GM21528 (cell line): ENCODE data around the gene ITGAL.
"Not testable (repeated sequence)": the region's sequence is repeated elsewhere in the genome, so short reads cannot be mapped to it uniquely, and the experiment has no call there.

Experiments
- ATAC-seq: cut with Tn5 transposase; IDR thresholded peaks from one replicate; pipeline ENCODE4 v1.9.1; 2021; ENCODE audit warnings: mild to moderate bottlenecking, moderate library complexity; ENCODE audit not compliant: unreplicated experiment, low FRiP score

ITGAL gene

DNA sequence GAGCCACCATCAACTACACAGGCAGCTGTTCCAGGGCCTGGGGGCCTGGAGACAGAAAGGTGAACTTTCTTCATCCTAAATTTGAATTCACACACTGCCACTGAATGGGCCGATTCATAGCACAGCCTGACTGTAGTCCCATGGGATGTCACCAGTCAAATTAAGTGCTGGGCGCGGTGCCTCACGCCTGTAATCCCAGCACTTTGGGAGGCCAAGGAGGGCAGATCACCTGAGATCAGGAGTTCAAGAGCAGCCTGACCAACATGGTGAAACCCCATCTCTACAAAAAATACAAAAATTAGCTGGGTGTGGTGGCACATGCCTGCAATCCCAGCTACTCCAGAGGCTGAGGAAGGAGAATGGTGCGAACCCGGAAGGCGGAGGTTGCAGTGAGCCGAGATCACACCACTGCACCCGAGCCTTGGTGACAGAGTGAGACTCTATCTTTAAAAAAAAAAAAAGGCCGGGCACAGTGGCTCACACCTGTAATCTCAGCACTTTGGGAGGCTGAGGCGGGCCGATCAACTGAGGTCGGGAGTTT lies 67.5 kb downstream of the ITGAL start:
- not testable (repeated sequence) for ATAC-seq

DNA sequence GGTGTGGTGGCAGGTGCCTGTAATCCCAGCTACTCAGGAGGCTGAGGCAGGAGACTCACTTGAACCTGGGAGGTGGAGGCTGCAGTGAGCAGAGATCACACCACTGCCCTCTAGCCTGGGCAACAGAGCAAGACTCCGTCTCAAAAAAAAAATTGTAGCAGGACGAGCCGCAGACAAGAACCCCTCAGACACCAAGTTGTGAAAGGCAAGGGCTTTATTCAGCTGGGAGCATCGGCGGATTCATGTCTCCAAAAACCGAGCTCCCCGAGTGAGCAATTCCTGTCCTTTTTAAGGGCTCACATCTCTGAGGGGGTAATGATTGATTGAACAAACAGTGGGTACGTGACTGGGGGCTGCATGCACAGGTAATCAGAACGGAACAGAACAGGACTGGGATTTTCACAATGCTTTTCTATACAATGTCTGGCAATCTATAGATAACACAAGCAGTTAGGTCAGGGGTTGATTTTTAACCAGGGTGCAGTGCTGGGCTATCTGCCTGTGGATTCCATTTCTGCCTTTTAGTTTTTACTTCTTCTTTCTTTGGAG lies 68.4 kb downstream of the ITGAL start:
- ATAC-seq = not testable (repeated sequence)

DNA sequence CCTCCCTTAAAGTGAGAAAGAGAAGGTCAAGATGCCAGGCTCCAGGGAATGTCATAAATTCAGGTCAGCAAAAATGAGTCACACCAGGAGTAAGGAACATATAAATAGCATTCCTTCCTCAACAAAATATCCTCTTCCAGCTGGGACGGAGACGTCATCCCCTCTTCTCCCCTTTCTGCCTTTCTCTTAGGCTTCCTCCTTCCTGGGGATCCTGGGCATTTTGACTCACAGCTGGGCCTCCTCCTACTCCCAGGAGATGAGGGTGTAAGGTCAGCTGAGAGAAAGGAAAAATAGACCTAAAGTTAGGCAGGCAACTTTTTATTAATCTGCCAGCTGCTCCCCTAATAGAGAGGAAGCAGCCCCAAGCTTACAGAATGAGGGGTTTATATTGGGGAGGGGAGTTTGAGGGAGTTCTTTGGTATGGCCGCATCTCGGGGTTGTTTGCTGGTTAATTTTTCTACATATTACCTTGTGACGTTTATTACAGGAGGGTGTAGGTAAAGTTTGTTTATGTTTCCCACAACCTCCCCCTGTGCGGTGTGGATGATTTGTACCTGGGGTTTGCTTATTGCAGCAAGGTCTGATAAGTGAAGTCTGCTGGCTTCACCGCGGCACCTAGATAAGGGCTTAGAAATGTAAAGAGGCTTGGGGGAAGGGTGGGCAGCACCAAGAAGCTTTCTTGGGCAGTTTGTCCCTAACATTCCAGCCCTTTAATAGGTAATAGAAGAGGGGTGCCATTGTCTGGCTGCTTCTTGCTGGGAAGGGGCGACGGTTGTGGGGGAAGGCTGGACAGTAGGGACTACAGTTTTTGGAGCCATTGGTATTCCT lies 69.2 kb downstream of the ITGAL start:
- no peak for ATAC-seq

DNA sequence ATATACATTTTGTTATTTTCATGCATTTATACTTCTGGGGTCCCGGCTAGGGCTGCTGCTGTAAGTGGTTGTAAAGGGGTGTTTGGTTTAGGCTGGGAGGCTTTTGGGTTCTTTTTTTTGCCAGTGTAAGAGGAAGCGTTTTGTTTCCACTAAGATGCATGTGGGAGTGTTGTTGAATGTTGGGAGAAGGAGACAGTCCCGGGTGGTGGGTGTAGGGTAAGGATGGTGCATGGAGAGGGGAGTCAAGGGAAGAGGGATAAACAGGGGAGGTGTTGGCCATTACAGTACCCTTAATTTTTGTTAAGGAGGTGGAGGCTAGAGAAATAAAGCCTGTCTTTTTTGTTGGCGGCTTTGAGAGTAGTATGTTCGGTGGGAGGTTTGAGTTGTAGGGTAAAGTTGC lies 70.5 kb downstream of the ITGAL start:
- no peak for ATAC-seq

DNA sequence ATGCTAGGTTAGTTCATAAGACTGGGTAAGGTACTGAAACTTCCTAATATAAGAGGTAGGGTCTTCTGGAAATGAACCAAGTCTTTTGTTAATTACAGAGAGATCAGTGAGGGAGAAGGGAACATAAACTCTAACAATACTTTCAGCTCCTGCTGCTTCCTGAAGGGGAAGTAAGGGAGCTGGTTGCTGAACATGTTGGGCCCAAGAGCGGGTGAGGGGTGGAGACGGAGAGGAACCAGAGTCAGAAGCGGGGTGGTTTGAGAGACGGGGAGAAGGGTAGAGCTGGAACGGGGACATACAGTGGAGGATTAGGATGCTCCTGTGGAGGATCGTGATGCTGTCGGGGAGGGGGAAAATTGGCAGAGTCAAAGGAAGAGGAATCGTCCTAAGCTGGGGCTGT lies 73.6 kb downstream of the ITGAL start:
- ATAC-seq = no peak

DNA sequence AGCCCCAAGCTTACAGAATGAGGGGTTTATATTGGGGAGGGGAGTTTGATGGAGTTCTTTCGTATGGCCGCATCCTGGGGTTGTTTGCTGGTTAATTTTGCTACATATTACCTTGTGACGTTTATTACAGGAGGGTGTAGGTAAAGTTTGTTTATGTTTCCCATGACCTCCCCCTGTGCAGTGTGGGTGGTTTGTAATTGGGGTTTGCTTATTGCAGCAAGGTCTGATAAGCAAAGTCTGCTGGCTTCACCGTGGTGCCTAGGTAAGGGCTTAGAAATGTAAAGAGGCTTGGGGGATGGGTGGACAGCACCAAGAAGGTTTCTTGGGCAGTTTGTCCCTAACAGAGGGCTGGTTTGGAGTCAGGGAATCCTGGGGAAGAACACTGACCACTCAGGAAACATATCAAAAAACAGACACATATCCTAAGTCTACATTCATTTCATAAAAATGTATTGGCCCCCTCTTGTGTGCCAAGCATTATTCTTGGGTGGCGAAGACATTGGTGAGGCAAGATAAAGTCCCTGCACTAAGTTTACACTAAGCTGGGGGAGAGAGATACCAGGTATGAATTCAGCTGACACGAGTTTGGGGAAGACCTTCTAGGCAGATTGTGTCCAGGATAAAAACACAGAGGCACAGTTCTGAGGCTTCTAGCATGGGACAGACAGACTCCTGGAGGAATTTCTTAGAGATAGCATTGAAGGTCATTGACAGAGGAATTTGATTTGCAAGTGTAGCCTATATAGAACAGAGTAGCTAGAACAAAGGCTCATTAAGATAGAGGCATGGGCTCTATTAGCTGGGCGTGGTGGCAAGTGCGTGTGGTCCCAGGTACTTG lies 76.1 kb downstream of the ITGAL start:
- ATAC-seq = no peak

DNA sequence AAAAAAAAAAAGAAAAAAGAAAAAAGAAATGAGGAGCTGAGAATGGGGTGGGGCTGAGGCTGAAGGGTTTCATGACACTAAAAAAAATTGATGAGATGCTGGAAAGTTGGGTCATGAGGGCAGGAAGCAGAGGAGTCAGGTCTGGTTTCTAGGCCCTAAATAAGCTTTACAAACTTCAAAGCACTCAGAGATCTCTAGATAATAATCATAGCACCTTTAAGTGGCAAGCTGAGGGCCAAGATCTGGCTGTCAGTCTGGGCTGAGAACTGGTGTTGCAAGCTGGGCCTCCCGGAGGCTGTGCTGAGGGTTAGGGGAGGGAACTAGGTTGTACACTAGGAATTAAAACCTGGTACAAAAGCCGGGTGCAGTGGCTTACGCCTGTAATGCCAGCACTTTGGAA lies 79.2 kb downstream of the ITGAL start:
- no peak for ATAC-seq

DNA sequence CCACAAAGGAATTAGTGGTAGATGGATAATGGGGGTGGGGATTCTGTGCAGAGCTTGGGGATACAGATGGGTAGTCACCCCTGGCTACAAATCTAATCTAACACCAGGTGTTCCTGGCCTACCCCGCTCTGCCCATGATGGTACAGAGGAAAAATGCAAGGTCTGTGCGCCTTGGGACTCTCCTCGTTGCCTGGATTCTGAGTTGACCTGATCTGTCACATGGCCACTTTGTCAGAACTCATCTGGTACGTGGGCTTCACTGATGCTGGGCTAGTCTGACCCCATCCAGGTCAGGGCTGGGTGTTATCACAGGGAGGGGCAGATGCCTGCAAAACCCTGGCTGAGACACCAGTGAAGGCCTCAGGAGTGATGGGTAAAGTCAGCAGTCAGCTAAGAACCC lies 80.4 kb downstream of the ITGAL start:
- no peak for ATAC-seq

DNA sequence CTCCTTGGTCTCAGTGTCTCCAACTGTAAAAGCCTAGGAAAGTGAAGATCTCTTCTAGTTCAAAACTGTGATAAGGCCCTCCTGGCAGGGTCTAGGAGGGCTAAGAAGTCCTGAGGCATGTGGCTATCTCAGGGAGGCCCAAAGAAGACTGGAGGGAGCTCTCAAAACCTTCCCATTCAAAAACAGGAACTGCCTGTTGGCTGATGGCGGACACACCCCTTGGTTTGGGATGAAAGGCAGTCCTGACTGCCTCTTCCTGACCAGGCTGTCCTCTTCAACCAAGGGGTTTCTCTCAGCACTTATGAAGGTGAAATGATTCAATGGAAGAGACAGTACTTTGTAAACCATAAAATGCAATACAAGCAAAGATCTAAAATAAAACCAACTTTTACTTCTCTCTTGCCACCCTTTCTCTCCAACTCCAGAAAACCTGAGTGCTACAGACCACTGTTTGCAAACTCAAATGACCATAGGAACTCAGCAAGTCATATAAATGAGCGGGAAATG lies 80.9 kb downstream of the ITGAL start:
- ATAC-seq = no peak

DNA sequence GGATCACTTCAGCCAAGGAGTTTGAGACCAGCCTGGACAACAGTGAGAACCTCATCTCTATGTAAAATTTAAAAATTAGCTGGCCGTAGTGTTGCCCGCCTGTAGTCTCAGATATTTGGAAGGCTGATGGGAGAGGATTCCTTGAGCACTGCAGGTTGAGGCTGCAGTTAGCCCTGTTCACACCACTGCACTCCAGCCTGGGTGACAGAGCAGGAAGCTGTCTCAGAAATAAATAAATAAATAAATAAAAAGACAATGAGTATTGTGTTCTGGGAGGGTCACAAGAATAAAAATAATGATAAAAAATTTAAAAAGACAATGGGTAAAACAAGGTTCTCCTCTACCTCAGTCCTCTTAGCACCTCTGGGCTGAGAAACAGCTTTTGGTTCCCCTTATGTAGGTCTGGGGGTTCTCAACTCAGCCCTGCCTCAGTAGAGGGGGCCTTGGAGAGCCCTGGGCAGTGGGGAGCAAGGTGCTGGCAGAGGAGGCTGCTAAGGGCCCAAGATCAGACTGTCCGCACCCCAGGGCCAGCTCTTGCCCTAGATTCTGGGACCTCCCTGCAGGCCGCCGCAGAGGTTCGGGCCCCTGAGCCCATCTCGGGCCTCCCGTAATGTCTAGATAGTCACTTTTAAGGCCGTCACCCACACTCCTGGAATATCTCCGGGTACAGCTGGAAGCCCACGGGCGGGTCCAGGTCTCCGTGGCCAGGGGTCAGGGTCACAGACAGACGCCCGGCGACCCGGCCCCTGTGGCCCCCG lies 82.2 kb downstream of the ITGAL start:
- no peak for ATAC-seq

DNA sequence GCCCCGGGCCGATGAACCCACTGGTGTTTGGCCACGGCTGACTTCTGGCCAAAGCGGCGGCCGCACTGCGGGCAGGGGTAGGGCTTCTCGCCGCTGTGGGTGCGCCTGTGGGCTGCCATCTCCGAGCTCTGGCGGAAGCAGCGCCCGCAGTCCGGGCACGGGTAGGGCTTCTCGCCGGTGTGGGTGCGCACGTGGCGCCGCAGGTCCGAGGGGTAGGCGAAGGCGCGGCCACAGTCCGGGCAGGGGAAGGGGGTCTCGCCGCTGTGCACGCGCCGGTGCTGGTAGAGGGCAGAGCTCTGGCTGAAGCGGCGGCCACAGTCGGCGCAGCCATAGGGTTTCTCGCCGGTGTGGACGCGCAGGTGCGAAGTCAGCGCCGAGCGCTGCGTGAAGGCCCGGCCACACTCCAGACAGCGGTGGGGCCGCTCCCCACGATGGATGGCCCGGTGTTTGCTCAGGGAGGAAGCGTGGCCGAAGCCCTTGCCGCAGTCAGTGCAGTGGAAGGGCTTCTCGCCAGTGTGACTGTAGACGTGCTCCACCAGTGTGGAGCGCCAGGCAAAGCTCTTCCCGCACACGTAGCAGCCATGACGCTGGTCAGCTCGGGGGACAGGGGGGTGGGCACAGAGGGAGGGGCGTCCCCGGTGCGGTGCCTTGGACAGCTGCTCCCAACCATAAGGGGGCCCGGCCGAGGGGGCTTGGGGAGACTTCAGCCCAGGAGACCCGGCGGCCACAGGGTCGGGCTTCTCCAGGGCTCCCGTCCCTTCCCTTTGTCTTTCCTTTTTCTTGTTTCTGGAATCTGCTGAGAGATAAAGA lies 83.0 kb downstream of the ITGAL start:
- no peak for ATAC-seq

DNA sequence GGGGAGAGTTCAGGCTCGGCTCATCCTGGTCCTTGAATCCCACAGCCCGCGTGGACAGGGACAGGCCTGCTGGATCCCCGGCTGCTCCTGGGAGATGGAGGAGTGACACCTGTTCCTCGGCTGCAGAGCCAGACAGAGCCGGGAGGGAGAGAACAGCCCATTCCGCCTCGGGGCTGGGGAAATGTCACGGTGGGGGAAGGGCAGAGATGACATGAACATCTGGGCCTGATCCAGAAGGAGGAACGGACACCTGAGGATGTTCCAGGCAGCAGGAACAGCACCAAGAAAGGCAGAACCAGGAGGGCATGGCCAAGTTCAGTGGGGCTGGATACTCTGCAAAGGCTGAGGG lies 83.6 kb downstream of the ITGAL start:
- no peak for ATAC-seq

DNA sequence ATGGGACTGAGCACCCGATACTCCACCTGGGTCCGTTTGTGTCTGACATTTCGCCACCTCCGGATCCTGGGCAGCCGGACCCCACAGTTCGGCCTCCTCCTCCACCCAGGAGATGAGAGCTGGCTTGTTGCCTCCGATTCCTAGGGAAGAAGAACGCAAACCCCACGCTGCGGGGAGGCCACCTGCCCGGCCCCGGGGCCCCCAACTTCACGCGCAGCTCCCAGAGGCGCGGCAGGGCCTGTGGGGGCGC lies 85.1 kb downstream of the ITGAL start:
- peak; percentile 23 for ATAC-seq

DNA sequence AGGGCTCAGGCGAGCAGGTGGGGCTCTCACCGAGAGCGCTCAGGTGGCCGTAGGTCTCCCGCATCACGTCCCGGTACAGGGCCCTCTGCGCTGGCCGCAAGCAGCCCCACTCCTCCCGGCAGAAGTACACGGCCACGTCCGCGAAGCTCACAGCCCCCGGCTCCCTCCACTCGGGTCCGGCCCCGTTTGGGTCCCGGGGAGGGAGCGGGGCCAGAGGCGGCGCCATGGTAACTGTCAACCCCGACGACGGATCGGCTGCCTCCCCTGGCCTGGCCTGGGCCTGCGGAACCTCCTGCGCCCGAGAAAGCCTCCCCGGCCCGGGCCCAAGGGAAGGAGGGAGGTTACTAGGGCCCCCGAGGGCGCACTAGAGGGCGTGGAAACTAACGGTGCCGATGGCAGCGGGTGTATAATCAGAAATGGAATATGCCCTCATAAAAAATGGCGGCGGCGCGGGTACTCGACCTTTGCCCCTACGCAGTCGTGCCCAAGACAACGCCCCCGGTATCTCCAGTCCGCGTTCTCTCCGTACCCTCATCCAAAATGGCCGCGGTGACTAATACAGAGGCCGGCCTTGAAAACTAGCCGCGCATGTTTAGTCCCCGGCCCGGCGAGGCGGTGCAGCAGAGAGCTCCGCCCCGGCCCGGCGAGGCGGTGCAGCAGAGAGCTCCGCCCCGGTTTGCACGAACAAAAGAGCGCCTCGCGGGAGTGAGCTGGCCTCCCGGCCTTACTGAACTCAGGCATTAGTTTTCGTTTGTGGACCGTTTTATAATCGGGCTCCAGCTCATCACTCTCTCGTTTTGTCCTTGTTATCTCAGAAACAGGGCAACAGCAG lies 85.6 kb downstream of the ITGAL start, which contains the start of gene ZNF764:
Gene ZNF764 (minus strand): TSS at position 418 of the 832 bp plus-strand sequence. CDS start 192 bp downstream, at position 226.
- ATAC-seq = peak; percentile 86

DNA sequence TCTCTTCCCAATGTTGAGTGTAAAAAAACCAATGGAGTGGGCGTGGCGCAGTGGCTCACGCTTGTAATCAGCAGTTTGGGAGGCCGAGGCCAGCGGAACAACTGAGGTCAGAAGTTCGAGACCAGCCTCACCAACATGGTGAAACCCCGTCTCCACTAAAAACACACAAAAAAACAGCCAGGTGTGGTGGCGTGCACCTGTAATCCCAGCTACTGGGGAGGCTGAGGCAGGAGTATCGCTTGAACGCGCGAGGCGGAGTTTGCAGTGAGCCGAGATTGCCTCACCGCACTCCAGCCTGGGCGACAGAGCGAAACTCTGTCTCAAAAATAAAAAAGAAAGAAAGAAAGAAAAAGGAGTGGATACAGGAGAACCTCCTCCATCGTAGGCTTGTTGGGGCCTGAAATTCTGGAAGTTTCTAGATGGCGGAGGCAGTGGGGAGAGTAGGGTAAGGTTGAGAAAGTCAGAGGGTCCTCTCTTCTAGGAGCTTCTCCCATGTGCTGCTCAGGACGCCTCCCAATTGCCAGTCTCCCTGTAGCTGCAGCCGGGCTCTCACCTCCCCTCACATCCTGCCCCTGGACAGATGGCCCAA lies 86.3 kb downstream of the ITGAL start:
- no peak for ATAC-seq

DNA sequence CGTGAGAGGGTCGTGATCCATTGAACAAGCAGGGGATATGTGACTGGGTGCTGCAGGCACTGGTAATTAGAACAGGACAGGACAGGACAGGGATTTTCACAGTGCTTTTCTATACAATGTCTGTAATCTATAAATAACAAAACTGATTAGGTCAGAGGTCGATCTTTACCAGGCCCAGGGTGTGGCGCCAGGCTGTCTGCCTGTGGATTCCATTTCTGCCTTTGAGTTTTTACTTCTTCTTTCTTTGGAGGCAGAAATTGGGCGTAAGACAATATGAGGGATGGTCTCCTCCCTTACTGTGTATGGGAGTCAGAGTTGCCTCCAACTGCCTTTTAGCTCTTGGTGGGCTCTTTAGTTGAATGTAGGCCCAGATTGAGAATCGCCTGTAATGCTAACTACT lies 87.1 kb downstream of the ITGAL start:
- no peak for ATAC-seq

DNA sequence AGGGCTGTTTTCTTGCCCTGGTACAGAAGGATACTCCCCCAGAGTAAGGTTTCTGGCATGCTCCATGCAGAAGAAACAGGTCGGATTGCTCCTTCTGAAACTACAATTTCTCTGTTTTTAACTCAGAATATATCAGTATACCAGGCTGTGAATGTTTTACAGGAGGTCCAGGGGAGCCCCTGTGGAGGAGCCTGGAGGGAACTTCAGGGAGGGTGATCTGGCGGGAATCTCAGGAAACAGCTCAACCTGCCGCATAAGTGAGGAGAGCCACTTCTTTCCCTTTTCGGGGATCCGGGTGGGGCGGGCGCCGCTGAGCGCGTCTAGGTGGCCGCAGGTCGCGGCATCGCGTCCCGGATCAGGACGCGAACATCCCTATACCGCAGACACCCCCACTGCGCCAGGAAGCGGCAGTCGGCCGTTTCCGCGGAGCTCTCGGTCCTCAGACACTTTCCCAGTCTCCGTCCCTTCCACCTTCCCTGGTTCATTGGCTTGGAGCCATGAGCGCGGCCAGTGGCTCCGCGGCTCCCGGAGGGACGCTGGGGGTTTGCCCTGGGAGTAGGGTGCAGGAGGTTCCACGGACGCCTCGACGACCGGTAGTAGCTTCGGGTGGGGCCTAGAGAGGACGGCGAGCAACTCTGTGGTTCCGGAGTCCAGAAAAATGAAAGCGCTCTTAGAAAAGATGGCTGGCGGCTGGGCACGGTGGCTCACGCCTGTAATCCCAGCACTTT lies 88.7 kb downstream of the ITGAL start:
- no peak for ATAC-seq

DNA sequence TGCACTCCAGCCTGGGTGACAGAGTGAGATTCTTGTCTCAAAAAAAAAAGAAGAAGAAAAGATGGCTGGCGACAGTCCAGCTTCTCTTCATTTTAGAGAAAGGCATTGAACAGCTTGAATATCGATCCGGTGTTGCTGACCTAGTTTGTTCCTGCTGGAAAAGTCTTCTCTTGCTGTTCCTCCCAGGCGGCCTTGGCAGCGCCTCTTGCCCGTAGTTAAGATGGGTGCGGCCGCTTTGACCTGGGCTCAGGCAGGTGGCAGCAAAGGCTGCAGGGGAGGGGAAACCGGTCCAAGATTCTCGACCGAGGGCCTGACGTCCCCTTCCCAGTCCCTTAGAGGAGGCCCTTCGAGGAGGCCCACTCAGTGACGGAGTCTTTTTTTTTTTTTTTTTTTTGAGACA lies 89.5 kb downstream of the ITGAL start:
- no peak for ATAC-seq
